ENCODE measurements around the gene PSMB8. TPM values are rescaled to one million over a fixed set of nuclear protein-coding genes. Genes with fewer than 3 reads are reported as not detected.
A peak's percentile ranks its signal among the peaks of the same experiment; 100 is the strongest.
"Not testable (repeated sequence)": the region's sequence is repeated elsewhere in the genome, so short reads cannot be mapped to it uniquely, and the experiment has no call there.

The PSMB8 gene
- total and polyA plus RNA-seq, 8 donors, result 7.4 to 40.2 (median 20.5) TPM

- no peak for ATAC-seq
- no peak for FAIRE-seq
- intact Hi-C loops (cut with DNase I), result loop anchor here in 1 of 3 donors (5.0 kb wide), 1 partner anchor 104 kb away; no protein-coding TSS in a partner anchor
Measured at GRCh38 chr6:32882879-32883250, 39.0 kb upstream of the PSMB8 start.

GRCh38 chr6:32880962-32881361 is 37.1 kb upstream of the PSMB8 start:
- not testable (repeated sequence) for H3K9me3 ChIP-seq, H3K36me3 ChIP-seq, H3K4me3 ChIP-seq, ATAC-seq, FAIRE-seq, H3K27me3 ChIP-seq, H3K27ac ChIP-seq, DNase-seq, H3K4me1 ChIP-seq
- intact Hi-C loops (cut with DNase I), result loop anchor here in 1 of 3 donors (5.0 kb wide), 1 partner anchor 106 kb away; no protein-coding TSS in a partner anchor
- WGBS, 2 donors, result 61 to 65% methylated on average over 3 of the region's 3 CpGs

More at GRCh38 chr6:32882879-32883250, 39.0 kb upstream of the PSMB8 start:
- DNase-seq, result no peak
- no peaks in the 10 kb centered on the region for H3K9me3 ChIP-seq
- no peak overlapping the region for H3K27ac ChIP-seq
- H3K36me3 ChIP-seq, result no peaks in the 10 kb centered on the region
- no peak for TF ChIP-seq CTCF (IDR thresholded peaks at IDR 0.05)
- H3K4me1 ChIP-seq, result peaks cover 0 to 5% (median 0%) of the 10 kb centered on the region in 3 donors
- H3K27me3 ChIP-seq, result peaks cover 0 to 6% (median 0%) of the 10 kb centered on the region in 4 donors
- 0 to 34% methylated on average over 1 of the region's 1 CpG for WGBS, 2 donors
- no peak overlapping the region for H3K4me3 ChIP-seq

- no peaks in the 10 kb centered on the region for H3K4me1 ChIP-seq
- 38 to 48% methylated on average over 35 of the region's 35 CpGs for WGBS, 2 donors
- DNase-seq (peak in 1 of 6 donors; percentile 50), ATAC-seq (no peak), FAIRE-seq (no peak)
- H3K27me3 ChIP-seq, result peaks cover 0 to 6% (median 0%) of the 10 kb centered on the region in 4 donors
- no peak overlapping the region for H3K4me3 ChIP-seq
- no peak overlapping the region for H3K27ac ChIP-seq
- intact Hi-C loops (cut with DNase I), result loop anchor here in 1 of 3 donors (5.0 kb wide), 1 partner anchor 108 kb away; no protein-coding TSS in a partner anchor
- no peaks in the 10 kb centered on the region for H3K9me3 ChIP-seq
- TF ChIP-seq CTCF (IDR thresholded peaks at IDR 0.05), result no peak
- no peaks in the 10 kb centered on the region for H3K36me3 ChIP-seq
Measured at GRCh38 chr6:32879691-32880090, 35.8 kb upstream of the PSMB8 start.

GRCh38 chr6:32876603-32877002 is 32.8 kb upstream of the PSMB8 start:
- no peak overlapping the region for H3K4me3 ChIP-seq
- no peak for DNase-seq
- intact Hi-C loops (cut with DNase I), result no loop called here
- H3K27me3 ChIP-seq, result peaks cover 0 to 6% (median 0%) of the 10 kb centered on the region in 4 donors
- no peaks in the 10 kb centered on the region for H3K9me3 ChIP-seq
- FAIRE-seq, result no peak
- no peak overlapping the region for H3K27ac ChIP-seq
- H3K36me3 ChIP-seq, result no peaks in the 10 kb centered on the region
- no peaks in the 10 kb centered on the region for H3K4me1 ChIP-seq
- ATAC-seq, result no peak
- no peak for TF ChIP-seq CTCF (IDR thresholded peaks at IDR 0.05)
- WGBS, 2 donors, result 93 to 94% methylated on average over 2 of the region's 2 CpGs

GRCh38 chr6:32873947-32874346 is 30.1 kb upstream of the PSMB8 start:
- H3K9me3 ChIP-seq; ATAC-seq; H3K4me3 ChIP-seq; H3K27me3 ChIP-seq; FAIRE-seq; DNase-seq; H3K27ac ChIP-seq; intact Hi-C loops (cut with DNase I); H3K4me1 ChIP-seq; H3K36me3 ChIP-seq: not testable (repeated sequence)
- WGBS, 2 donors, result 0 to 29% methylated on average over 1 of the region's 1 CpG

GRCh38 chr6:32868257-32868788 is 24.5 kb upstream of the PSMB8 start:
- peak; percentile 93 for FAIRE-seq
- no peaks in the 10 kb centered on the region for H3K27me3 ChIP-seq
- H3K36me3 ChIP-seq, result no peaks in the 10 kb centered on the region
- peak; percentile 84 to 94 (median 91) for TF ChIP-seq CTCF (IDR thresholded peaks at IDR 0.05)
- DNase-seq, result peak in 5 of 6 donors; percentile 59 to 91 (median 76)
- no peak overlapping the region for H3K27ac ChIP-seq
- H3K4me3 ChIP-seq, result no peak overlapping the region
- 7 to 8% methylated on average over 5 of the region's 5 CpGs for WGBS, 2 donors
- peak; percentile 72 to 92 (median 90) for ATAC-seq
- H3K9me3 ChIP-seq, result no peaks in the 10 kb centered on the region
- no peaks in the 10 kb centered on the region for H3K4me1 ChIP-seq
- intact Hi-C loops (cut with DNase I), result loop anchor here in 1 of 3 donors (5.0 kb wide), 1 partner anchor 41 kb away; no protein-coding TSS in a partner anchor
